DOHH2 (cell line): ENCODE measurements around the gene ZW10.
"Not testable (repeated sequence)": the region's sequence is repeated elsewhere in the genome, so short reads cannot be mapped to it uniquely, and the experiment has no call there.

Source experiments
- H3F3A ChIP-seq: fragments of 200-600 bp; sonication (generic), shearing (Covaris generic); 2 replicates; pipeline ENCODE4 v1.6.0; 2016; ENCODE audit warnings: antibody characterized with exemption, mild to moderate bottlenecking; ENCODE audit not compliant: control insufficient read depth, insufficient read depth
- H3K27ac ChIP-seq: fragments of 200-600 bp; sonication (generic); 2 replicates; pipeline ENCODE4 v1.5.1; 2014; ENCODE audit warnings: low read depth, mild to moderate bottlenecking, low read length, moderate library complexity
- H3K27me3 ChIP-seq: fragments of 200-600 bp; sonication (generic); 2 replicates; pipeline ENCODE4 v1.6.1; 2014; ENCODE audit warnings: mild to moderate bottlenecking, low read length, mixed read lengths; ENCODE audit not compliant: control insufficient read depth
- H3K36me3 ChIP-seq: fragments of 200-600 bp; sonication (generic); 2 replicates; pipeline ENCODE4 v1.6.1; 2014; ENCODE audit warnings: mild to moderate bottlenecking, low read length, moderate library complexity, mixed read lengths; ENCODE audit not compliant: control insufficient read depth
- H3K4me1 ChIP-seq: fragments of 200-600 bp; sonication (generic); 2 replicates; pipeline ENCODE4 v1.6.1; 2014; ENCODE audit warnings: mild to moderate bottlenecking, low read length, mixed read lengths; ENCODE audit not compliant: control insufficient read depth
- H3K4me2 ChIP-seq: fragments of 200-600 bp; sonication (generic); 2 replicates; pipeline ENCODE4 v1.6.0; 2014; ENCODE audit warnings: mild to moderate bottlenecking, low read length, moderate library complexity
- H3K4me3 ChIP-seq: fragments of 200-600 bp; sonication (generic); 2 replicates; pipeline ENCODE4 v1.5.1; 2014; ENCODE audit warnings: mild to moderate bottlenecking, low read length, mixed read lengths
- H3K79me2 ChIP-seq: fragments of 200-600 bp; sonication (generic); 2 replicates; pipeline ENCODE4 v1.6.1; 2014; ENCODE audit warnings: mild to moderate bottlenecking, low read length, mixed read lengths; ENCODE audit not compliant: control insufficient read depth
- H3K9me2 ChIP-seq: fragments of 200-600 bp; sonication (generic); replicated peaks from 2 replicates; pipeline ENCODE4 v1.6.1; 2014; ENCODE audit warnings: mild to moderate bottlenecking, low read length, mixed read lengths; ENCODE audit not compliant: control insufficient read depth
- H3K9me3 ChIP-seq: fragments of 200-600 bp; sonication (generic); 2 replicates; pipeline ENCODE4 v1.6.1; 2014; ENCODE audit warnings: antibody characterized with exemption, low read length, mixed read lengths; ENCODE audit not compliant: control insufficient read depth, insufficient read depth
- H4K20me1 ChIP-seq: fragments of 200-600 bp; sonication (generic); 2 replicates; pipeline ENCODE4 v1.6.0; 2014; ENCODE audit warnings: low read depth, mild to moderate bottlenecking, antibody characterized with exemption, low read length, moderate library complexity; ENCODE audit not compliant: control insufficient read depth, insufficient read depth
- CTCF ChIP-seq: fragments of 200-600 bp; sonication (generic); IDR thresholded peaks from one replicate; pipeline ENCODE4 v1.5.1; 2014; ENCODE audit warnings: antibody characterized with exemption, mild to moderate bottlenecking, low read depth, low read length; ENCODE audit not compliant: poor library complexity, severe bottlenecking
- EZH2phosphoT487 ChIP-seq: fragments of 200-600 bp; sonication (generic); IDR thresholded peaks from 2 replicates; pipeline ENCODE4 v1.6.1; 2017; ENCODE audit warnings: borderline replicate concordance, mild to moderate bottlenecking, antibody characterized with exemption, low read length, moderate library complexity, mixed read lengths

Gene ZW10

GRCh38 chr11:113773092-113773415, 438 bp downstream of the ZW10 start:
- Histone ChIP-seq H4K20me1 (no peaks in the 10 kb centered on the region), H3K9me2 (no peaks in the 10 kb centered on the region), H3K27ac (peak overlapping the region; percentile 47; the same call in 1 of the 2 replicates), H3K4me3 (peak overlapping the region; percentile 77), H3K4me2 (peak overlapping the region; percentile 67), H3K36me3 (peaks cover 21% of the 10 kb centered on the region), H3K9me3 (no peaks in the 10 kb centered on the region), H3K27me3 (peaks cover under 1% of the 10 kb centered on the region; the same call in 1 of the 2 replicates), H3K4me1 (peaks cover 16% of the 10 kb centered on the region), H3F3A (no peaks in the 10 kb centered on the region), H3K79me2 (peaks cover 36% of the 10 kb centered on the region)
- TF ChIP-seq CTCF (no peak), EZH2phosphoT487 (no peak)

- Histone ChIP-seq H3K9me2 (no peaks in the 10 kb centered on the region), H4K20me1 (no peaks in the 10 kb centered on the region), H3K36me3 (peaks cover 32% of the 10 kb centered on the region), H3K4me3 (peak overlapping the region; percentile 77), H3K27me3 (no peaks in the 10 kb centered on the region), H3K4me1 (peaks cover 16% of the 10 kb centered on the region), H3K9me3 (no peaks in the 10 kb centered on the region), H3F3A (no peaks in the 10 kb centered on the region), H3K4me2 (peak overlapping the region; percentile 67), H3K79me2 (peaks cover 45% of the 10 kb centered on the region), H3K27ac (no peak overlapping the region)
- TF ChIP-seq EZH2phosphoT487 (no peak), CTCF (no peak)
These were observed 1.5 kb downstream of the ZW10 start for GRCh38 chr11:113771964-113772363.

GRCh38 chr11:113764527-113765219, 8.8 kb downstream of the ZW10 start:
- H4K20me1 ChIP-seq = no peaks in the 10 kb centered on the region
- peaks cover 70% of the 10 kb centered on the region for H3K36me3 ChIP-seq
- no peak for TF ChIP-seq EZH2phosphoT487
- no peak for TF ChIP-seq CTCF
- H3K9me3 ChIP-seq = peaks cover 4% of the 10 kb centered on the region; the same call in 1 of the 2 replicates
- no peak overlapping the region for H3K4me3 ChIP-seq
- H3K27me3 ChIP-seq = no peaks in the 10 kb centered on the region
- peaks cover 49% of the 10 kb centered on the region for H3K79me2 ChIP-seq
- no peaks in the 10 kb centered on the region for H3K9me2 ChIP-seq
- peaks cover 7% of the 10 kb centered on the region for H3K4me1 ChIP-seq
- H3K4me2 ChIP-seq = no peak overlapping the region
- no peak overlapping the region for H3K27ac ChIP-seq
- H3F3A ChIP-seq = no peaks in the 10 kb centered on the region

- not testable (repeated sequence) for H3K4me2 ChIP-seq, H3F3A ChIP-seq, H3K27me3 ChIP-seq, H4K20me1 ChIP-seq, H3K9me3 ChIP-seq, H3K9me2 ChIP-seq, H3K27ac ChIP-seq, H3K4me3 ChIP-seq
- H3K36me3 ChIP-seq = peaks cover 73% of the 10 kb centered on the region
- peaks cover 17% of the 10 kb centered on the region for H3K4me1 ChIP-seq
- H3K79me2 ChIP-seq = peaks cover 41% of the 10 kb centered on the region
These were observed 10.5 kb downstream of the ZW10 start for GRCh38 chr11:113763040-113763439.
